HG02884 (cell line): ENCODE data around the gene FXYD6.

Source experiments
- ATAC-seq: cut with Tn5 transposase; IDR thresholded peaks from one replicate; pipeline ENCODE4 v1.9.1; 2021; ENCODE audit warnings: mild to moderate bottlenecking, moderate library complexity; ENCODE audit not compliant: unreplicated experiment

FXYD6 gene

GRCh38 chr11:117888139-117888566 lies 11.7 kb upstream of the FXYD6 start:
- no peak for ATAC-seq

GRCh38 chr11:117887431-117888138 lies 11.1 kb upstream of the FXYD6 start:
- no peak for ATAC-seq

- no peak for ATAC-seq
Measured at GRCh38 chr11:117885777-117886176, 9.3 kb upstream of the FXYD6 start.

DNA sequence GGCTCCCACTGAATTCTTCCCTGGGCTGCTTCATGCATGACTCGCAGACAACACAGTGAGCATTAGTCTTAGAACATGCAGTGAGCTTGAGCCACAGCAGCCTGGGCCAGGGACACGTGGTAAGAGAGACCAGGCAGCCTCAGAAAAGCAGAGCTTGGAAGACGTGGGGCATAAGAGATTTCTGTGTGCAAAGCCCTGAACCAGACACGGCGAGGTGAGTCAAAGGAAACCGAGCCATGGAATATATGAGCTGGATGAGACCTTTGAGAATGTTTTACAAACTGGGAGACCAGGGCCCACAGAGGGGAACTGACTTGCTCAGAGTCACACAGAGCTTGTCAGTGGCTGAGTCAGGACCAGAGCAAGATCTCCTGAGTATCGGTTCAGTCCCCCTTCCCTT lies 8.5 kb upstream of the FXYD6 start:
- ATAC-seq, result no peak

DNA sequence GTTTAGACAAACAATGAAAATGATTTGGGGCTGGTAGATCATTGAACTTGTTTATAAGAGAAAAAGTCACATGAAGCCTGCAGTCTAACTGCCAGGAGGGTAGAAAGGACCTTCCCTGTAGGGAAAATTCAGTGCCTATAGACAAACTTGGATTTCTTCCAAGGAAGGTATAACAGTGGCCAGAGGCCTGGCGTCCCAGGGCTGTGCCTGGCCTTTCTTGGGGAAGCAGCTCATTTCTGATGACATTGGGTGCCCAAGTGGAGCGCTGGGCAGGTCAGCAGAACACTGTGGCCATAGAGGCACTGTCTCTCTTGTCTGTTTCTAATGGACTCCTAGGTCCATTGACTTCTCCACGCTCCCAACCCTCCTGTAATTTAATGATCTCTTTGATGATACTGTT lies 6.6 kb upstream of the FXYD6 start:
- no peak for ATAC-seq

DNA sequence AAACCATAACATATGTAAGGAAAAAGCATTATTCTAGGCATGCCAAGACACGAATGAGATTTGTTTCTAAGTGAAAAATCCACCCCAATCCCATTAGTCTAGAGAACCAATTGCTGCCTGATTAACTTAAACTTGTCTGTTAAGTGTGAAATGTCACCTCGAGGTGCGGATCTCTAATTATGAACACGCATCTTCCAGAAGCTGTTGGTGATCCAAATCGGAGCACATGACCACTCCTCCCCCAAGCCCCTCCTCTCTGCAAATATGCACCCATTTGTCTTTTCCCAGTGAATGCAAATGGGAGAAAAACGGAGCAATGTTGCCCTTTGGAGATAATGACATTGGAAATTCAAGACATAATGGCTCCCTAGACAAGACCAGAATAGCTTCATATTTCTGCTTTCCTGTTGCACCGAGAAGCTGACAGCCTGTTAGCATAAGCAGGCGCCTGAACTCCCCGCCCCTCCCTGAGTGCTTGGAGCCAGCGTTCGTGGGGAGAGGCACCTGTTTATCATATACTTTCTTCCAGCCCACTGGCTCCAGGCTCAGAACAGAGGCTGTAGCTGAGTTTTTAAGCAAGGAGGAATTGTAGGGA lies 6.0 kb upstream of the FXYD6 start:
- ATAC-seq, result no peak

GRCh38 chr11:117881217-117881616 lies 4.8 kb upstream of the FXYD6 start:
- no peak for ATAC-seq

- ATAC-seq, result no peak
Measured at GRCh38 chr11:117879516-117880480, 3.3 kb upstream of the FXYD6 start.

DNA sequence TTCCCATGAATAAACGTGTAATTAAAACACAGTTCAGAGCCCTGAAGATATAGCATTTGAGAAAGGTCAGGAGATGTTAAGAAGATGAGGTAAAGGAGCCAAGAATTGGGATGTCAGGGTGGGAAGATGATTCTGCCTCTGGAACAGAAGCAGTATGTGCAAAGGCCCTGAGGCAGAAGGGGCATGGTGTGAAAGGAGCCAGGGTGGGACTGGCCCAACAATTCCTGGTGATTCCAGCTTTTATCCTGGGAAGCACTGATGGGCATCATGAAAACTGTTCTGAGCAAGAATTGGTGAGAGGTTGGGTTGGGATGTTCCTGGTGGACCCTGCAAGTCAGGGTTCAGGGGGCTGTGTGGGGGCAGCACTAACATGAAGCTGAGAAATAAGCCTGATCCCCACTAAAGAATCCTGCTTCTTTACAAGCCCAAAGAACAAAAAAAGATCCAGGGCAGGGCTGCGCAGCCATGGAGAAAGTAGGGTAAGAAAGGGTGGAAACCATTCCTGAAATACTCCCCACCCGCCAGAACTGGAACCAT lies 2.5 kb upstream of the FXYD6 start:
- no peak for ATAC-seq

DNA sequence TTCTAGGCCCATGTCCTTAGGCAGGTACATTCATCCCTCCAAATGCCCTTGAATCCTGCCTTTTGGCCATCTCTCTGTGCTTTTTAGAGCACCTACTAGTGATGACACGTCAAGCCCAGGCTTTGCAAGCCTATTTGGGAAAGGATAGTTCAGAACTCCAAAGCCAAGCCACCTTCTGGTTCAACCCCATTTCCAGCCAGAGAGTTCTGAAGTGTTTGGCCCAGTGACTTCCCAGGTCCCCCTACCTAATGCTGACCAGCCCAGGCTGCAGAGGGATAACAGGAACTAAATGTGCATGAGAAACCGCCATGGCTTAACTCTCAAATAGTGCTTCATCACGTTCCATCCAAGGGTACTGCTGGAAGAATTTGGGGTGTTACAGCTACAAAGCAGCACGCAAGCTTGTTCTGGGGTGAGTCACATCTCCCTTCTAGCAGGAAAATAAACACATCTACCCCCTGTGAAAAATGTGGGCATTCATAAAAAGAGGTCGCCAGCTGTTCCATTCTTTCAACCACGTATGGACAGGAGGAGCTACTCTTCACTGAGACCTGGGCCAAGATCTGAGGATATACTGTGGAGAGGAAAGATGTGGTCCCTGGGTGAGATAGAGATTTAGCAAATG lies 2.0 kb upstream of the FXYD6 start:
- ATAC-seq, result no peak

GRCh38 chr11:117877120-117877784 lies 794 bp upstream of the FXYD6 start:
- ATAC-seq, result no peak

DNA sequence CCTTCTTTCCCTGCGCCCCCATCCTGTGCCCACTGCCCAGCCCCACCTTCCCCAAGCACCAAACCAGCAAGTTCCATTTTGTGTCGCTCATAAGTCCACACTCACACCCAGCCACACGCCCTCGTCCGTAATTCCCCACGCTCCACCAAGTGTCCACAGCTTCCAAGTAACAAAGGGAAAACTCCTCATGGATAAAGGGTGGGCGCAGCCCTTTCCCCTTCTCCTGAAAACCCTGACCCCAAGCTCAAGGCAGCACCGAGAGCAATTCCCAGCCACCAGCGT lies 458 bp downstream of the FXYD6 start:
- ATAC-seq, result no peak

GRCh38 chr11:117875382-117876058 lies 938 bp downstream of the FXYD6 start:
- no peak for ATAC-seq

DNA sequence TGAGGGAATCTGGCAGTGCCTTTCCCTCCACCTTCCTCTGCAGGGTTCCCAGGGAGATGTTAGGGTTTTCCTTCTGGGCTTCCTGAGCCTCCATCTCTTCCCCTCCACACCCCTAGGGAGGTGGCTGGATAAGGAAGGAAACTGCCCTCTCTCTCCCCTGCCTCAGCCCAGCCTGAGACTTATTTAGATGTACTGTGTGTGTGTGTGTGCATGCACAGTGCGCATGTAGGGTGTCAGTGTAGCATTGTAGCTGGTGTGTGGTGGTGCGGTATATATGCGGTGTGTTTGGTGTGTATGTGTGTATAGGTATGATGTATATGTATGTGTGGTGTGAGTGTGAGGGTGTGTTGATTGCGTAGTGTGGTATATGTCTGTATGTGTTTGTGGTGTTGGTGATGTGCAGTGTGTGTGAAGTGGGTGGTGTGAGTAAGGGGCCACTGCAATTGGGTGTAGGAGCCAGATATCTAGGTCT lies 1.5 kb downstream of the FXYD6 start:
- ATAC-seq, result no peak

- ATAC-seq, result no peak
Measured at GRCh38 chr11:117874253-117874909, 2.1 kb downstream of the FXYD6 start.

DNA sequence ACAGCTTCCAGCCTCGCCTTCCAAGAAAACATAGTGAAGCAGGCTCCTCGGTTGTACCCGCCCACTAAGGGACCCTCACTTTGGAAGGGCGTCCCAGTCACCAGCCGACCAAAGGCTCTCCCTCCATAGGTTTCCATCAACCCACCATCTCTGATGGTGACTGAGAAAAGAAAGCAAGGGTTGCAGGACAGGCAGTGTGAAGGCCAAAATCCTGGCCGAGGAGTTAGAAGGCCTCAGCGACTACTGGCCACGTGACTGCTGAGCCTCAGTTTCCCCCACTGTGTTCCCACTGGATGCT lies 2.7 kb downstream of the FXYD6 start:
- no peak for ATAC-seq

GRCh38 chr11:117872975-117873827 lies 3.3 kb downstream of the FXYD6 start:
- no peak for ATAC-seq

DNA sequence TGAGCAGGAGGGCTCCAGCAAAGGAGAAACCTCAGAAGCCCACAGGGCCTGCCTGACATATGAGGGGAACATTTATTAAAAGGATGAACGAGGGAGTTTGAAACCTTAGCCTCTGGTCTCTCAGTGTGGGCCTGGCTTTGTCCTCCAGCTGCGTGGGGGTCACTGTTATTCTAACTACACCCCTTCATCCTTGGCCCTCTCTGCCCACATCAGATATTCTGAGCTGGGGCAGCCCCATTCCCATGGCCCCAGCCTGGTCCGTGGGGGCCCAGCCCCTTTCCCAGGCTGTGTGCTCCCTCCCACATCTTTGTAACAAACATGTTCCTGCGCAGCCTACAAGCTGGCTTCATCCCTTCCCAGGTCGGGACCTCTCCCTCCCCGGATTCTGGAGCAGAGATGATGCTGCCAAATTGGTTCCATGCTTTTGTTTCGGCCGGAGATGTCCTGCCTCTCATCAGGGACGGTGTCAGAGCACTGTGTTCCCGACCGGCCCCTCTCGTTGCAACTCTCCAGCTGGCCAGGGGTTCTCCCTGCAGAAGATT lies 4.0 kb downstream of the FXYD6 start:
- ATAC-seq, result no peak
